K562 (cell line): Measurements from ENCODE around the gene BEX3. TPM values are rescaled to one million over a fixed set of nuclear protein-coding genes. Genes with fewer than 3 reads are reported as not detected.

Experiments used
- ATAC-seq: fragments of 200-7000 bp; cut with Tn5 transposase; 3 replicates; pipeline ENCODE4 v1.9.1; 2020; ENCODE audit warnings: moderate library complexity
- BruUV-seq: library from RNA; stranded (reverse); fragments of 400-500 nt; replicated peaks from 2 replicates; lab custom pipeline; 2021; lab: Mats Ljungman, UMichigan
- CTCF ChIA-PET: fragments of 300-600 bp; formaldehyde crosslinking; extraction: SDS; loops from one replicate; lab custom pipeline; 2021; ENCODE audit warnings: low intra/inter-chr PET ratio; lab: Yijun Ruan, JAX
- POLR2A ChIA-PET: fragments of 300-600, 350-650 bp; sonication (Branson Sonifier 250); formaldehyde crosslinking; extraction: SDS; loops from one replicate; lab custom pipeline; 2021; ENCODE audit warnings: antibody characterized with exemption, inconsistent platforms; lab: Yijun Ruan, JAX
- DNase-seq, 4 experiments: peaks; one replicate each; pipeline versions ENCODE4 v3.0.0 to v3.0.0-alpha.2; 2011 to 2018; ENCODE audit warnings: low spot score in 3 of 4, mixed read lengths in 3 of 4; ENCODE audit errors: extremely low read depth in 1 of 4
- FAIRE-seq: peaks from 2 replicates; lab custom pipeline; 2011; peaks lifted over from hg19 to GRCh38; lab: Jason Lieb, UNC
- H2AFZ ChIP-seq: 2 replicates; pipeline ENCODE4 v1.6.0; 2011; ENCODE audit warnings: low read depth, low read length, control low read depth, inconsistent platforms
- H3K27ac ChIP-seq: fragments of 200-600 bp; 3 replicates; pipeline ENCODE4 v1.8.0; 2011; ENCODE audit warnings: low read depth, mild to moderate bottlenecking, control low read depth, inconsistent platforms, low read length, moderate library complexity, mixed read lengths; ENCODE audit errors: extremely low read depth
- H3K27me3 ChIP-seq, 2 experiments: fragments of 300-600 bp in 1 of 2; 2 replicates in 1 of 2; 3 replicates in 1 of 2; pipeline versions ENCODE4 v1.6.0 to v1.8.0; 2011; ENCODE audit warnings: inconsistent platforms in 2 of 2, low read length in 2 of 2, mild to moderate bottlenecking in 1 of 2, mixed read lengths in 1 of 2, moderate library complexity in 1 of 2; ENCODE audit not compliant: control insufficient read depth in 2 of 2, insufficient read depth in 2 of 2
- H3K36me3 ChIP-seq: fragments of 300-600 bp; 3 replicates; pipeline ENCODE4 v1.8.0; 2011; ENCODE audit warnings: mild to moderate bottlenecking, low read length, inconsistent platforms; ENCODE audit not compliant: control insufficient read depth, insufficient read depth
- H3K4me1 ChIP-seq, 2 experiments: fragments of 200-600 bp in 1 of 2; replicated peaks in 1 of 2; 2 replicates in 1 of 2; 3 replicates in 1 of 2; pipeline versions ENCODE4 v1.5.1 to v1.8.0; 2011; ENCODE audit warnings: inconsistent platforms in 2 of 2, low read length in 2 of 2, mild to moderate bottlenecking in 1 of 2, mixed read lengths in 1 of 2, moderate library complexity in 1 of 2; ENCODE audit not compliant: control insufficient read depth in 2 of 2, insufficient read depth in 2 of 2
- H3K4me2 ChIP-seq: 2 replicates; pipeline ENCODE4 v1.6.1; 2011; ENCODE audit warnings: low read length, control low read depth, inconsistent platforms, mixed read lengths; ENCODE audit not compliant: insufficient read depth
- H3K4me3 ChIP-seq: fragments of 200-600 bp; sonication (generic), shearing (Covaris generic); 2 replicates; pipeline ENCODE4 v1.5.1; 2016; ENCODE audit warnings: control low read depth, inconsistent platforms
- H3K79me2 ChIP-seq: fragments of 200-600 bp; 3 replicates; pipeline ENCODE4 v1.8.0; 2011; ENCODE audit warnings: low read length, inconsistent platforms; ENCODE audit not compliant: control insufficient read depth, insufficient read depth
- H3K9ac ChIP-seq, 2 experiments: 2 replicates each; pipeline versions ENCODE4 v1.6.0 to v1.6.1; 2011; ENCODE audit warnings: low read depth in 2 of 2, low read length in 2 of 2, control low read depth in 1 of 2, inconsistent platforms in 1 of 2, mild to moderate bottlenecking in 1 of 2, mixed read lengths in 1 of 2; ENCODE audit not compliant: insufficient read depth in 1 of 2
- H3K9me1 ChIP-seq: one replicate; pipeline ENCODE4 v1.6.0; 2011; ENCODE audit warnings: inconsistent platforms, mild to moderate bottlenecking, low read length, moderate library complexity; ENCODE audit not compliant: control insufficient read depth, insufficient read depth
- H3K9me3 ChIP-seq: replicated peaks from 2 replicates; pipeline ENCODE4 v1.5.1; 2011; ENCODE audit warnings: low read depth, low read length, inconsistent platforms; ENCODE audit not compliant: control insufficient read depth, insufficient read depth
- H4K20me1 ChIP-seq: replicated peaks from 2 replicates; pipeline ENCODE4 v1.6.1; 2011; ENCODE audit warnings: low read length, inconsistent platforms, mixed read lengths; ENCODE audit not compliant: control insufficient read depth, insufficient read depth
- FOXP1 ChIP-seq: sonication (generic); formaldehyde crosslinking; IDR thresholded peaks from 2 replicates; pipeline ENCODE4 v1.8.0; 2022; ENCODE audit warnings: mild to moderate bottlenecking, missing genetic modification reagents
- HDAC6 ChIP-seq: IDR thresholded peaks from 2 replicates; pipeline ENCODE4 v1.6.1; 2012; ENCODE audit warnings: low read depth, mild to moderate bottlenecking, control low read depth, inconsistent platforms, low read length, moderate library complexity
- POLR2AphosphoS5 ChIP-seq: IDR thresholded peaks from 2 replicates; pipeline ENCODE4 v1.6.1; 2011; ENCODE audit warnings: mild to moderate bottlenecking, low read depth, low read length, moderate library complexity; ENCODE audit not compliant: control insufficient read depth, insufficient read depth
- POLR3A ChIP-seq: IDR thresholded peaks from 2 replicates; pipeline ENCODE4 v1.6.1; 2011; ENCODE audit warnings: borderline replicate concordance, mild to moderate bottlenecking, moderate library complexity; ENCODE audit not compliant: insufficient read length, insufficient read depth; ENCODE audit errors: extremely low read depth
- POU5F1 ChIP-seq: fragments of 150-350 bp; IDR thresholded peaks from 2 replicates; pipeline ENCODE4 v1.6.1; 2014; ENCODE audit warnings: borderline replicate concordance, low read length, low read depth, mild to moderate bottlenecking; ENCODE audit not compliant: partially characterized antibody
- PRPF4 ChIP-seq: fragments of 200-400 bp; formaldehyde crosslinking; IDR thresholded peaks from one replicate; pipeline ENCODE4 v1.6.1; 2017; ENCODE audit warnings: low read length, low read depth, mild to moderate bottlenecking; ENCODE audit not compliant: insufficient read depth, poor library complexity, severe bottlenecking
- PTRF ChIP-seq: fragments of 450-650 bp; IDR thresholded peaks from 2 replicates; pipeline ENCODE4 v1.6.1; 2016; ENCODE audit warnings: mild to moderate bottlenecking, missing genetic modification characterization, missing compliant biosample characterization
- RFX1 ChIP-seq: fragments of 450-650 bp; IDR thresholded peaks from 2 replicates; pipeline ENCODE4 v1.6.1; 2016; ENCODE audit warnings: mild to moderate bottlenecking, moderate library complexity
- RHOXF2B ChIP-seq: fragments of 250-450 bp; sonication (Bioruptor Pico); conservative IDR thresholded peaks from 2 replicates; pipeline ENCODE4 v1.5.1; 2021
- SMAD3 ChIP-seq: fragments of 450-650 bp; formaldehyde crosslinking; conservative IDR thresholded peaks from 2 replicates; pipeline ENCODE4 v1.4.0; 2020; ENCODE audit warnings: mild to moderate bottlenecking
- SMAD4 ChIP-seq: fragments of 250-450 bp; sonication (Bioruptor Pico); conservative IDR thresholded peaks from 2 replicates; pipeline ENCODE4 v1.8.0; 2021; ENCODE audit warnings: inconsistent platforms, mild to moderate bottlenecking, moderate library complexity
- SMARCE1 ChIP-seq: fragments of 450-650 bp; IDR thresholded peaks from 2 replicates; pipeline ENCODE4 v1.7.1; 2016; ENCODE audit warnings: mild to moderate bottlenecking
- TFAP4 ChIP-seq: sonication (generic); formaldehyde crosslinking; IDR thresholded peaks from 2 replicates; pipeline ENCODE4 v1.8.0; 2022; ENCODE audit warnings: missing genetic modification reagents, mild to moderate bottlenecking, moderate library complexity, borderline replicate concordance
- ZFP30 ChIP-seq: fragments of 250-450 bp; sonication (Bioruptor Pico); IDR thresholded peaks from 2 replicates; pipeline ENCODE4 v1.8.0; 2022; ENCODE audit warnings: moderate library complexity, mild to moderate bottlenecking, inconsistent platforms, borderline replicate concordance
- ZFP36 ChIP-seq: fragments of 150-350 bp; IDR thresholded peaks from 2 replicates; pipeline ENCODE4 v1.6.1; 2018; ENCODE audit warnings: low read length, low read depth; ENCODE audit not compliant: partially characterized antibody
- ZNF24 ChIP-seq: fragments of 450-650 bp; IDR thresholded peaks from 2 replicates; pipeline ENCODE4 v1.6.1; 2016
- ZNF436 ChIP-seq: fragments of 250-450, 450-650 bp; sonication (Bioruptor Pico); formaldehyde crosslinking; IDR thresholded peaks from 2 replicates; pipeline ENCODE4 v1.7.0; 2020; ENCODE audit warnings: mild to moderate bottlenecking
- WGBS: fragments of 100-300 bp; shearing (Covaris generic); methylation state at CpG from one replicate; pipeline ENCODE4 v1.1.6; 2016; ENCODE audit warnings: low coverage, mixed read lengths; ENCODE audit not compliant: insufficient coverage; ENCODE audit errors: missing lambda C conversion rate; 5-methylcytosine and 5-hydroxymethylcytosine counted together
- in situ Hi-C: fragments of 300-500 bp; cut with MboI; formaldehyde crosslinking; loops from 4 replicates; pipeline ENCODE4 v1.15.0; 2018; ENCODE audit warnings: inconsistent platforms, mixed read lengths
- intact Hi-C: fragments of 100-400 bp; cut with micrococcal nuclease; formaldehyde crosslinking; loops from 2 replicates; pipeline ENCODE4 v1.14.2; 2022
- polyA plus RNA-seq, 8 experiments: library from polyadenylated mRNA; depleted of rRNA in 4 of 8; stranded (reverse) in 5 of 8; unstranded in 3 of 8; fragments of >200 nt; fragmentation: Nextera tagmentation in 2 of 8; fragmentation: Illumina TruSeq in 1 of 8; extraction: Ambion mirVana in 2 of 8; extraction: Trizol in 1 of 8; gene quantifications; 2 replicates each; pipeline versions ENCODE4 v1.2.1 to v1.2.3, GENCODE V29; 2011 to 2014; ENCODE audit warnings: inconsistent platforms in 1 of 8, missing spikeins in 1 of 8
- total RNA-seq, 7 experiments: library from RNA; depleted of rRNA in 6 of 7; stranded (reverse); fragments of >200 nt in 6 of 7; fragmentation: Illumina TruSeq in 2 of 7; extraction: Trizol in 2 of 7; gene quantifications; 2 replicates each; pipeline versions ENCODE4 v1.2.1 to v1.2.3, GENCODE V29; 2011 to 2021; ENCODE audit warnings: low replicate concordance in 1 of 7
- TF ChIP-seq, protein P1 (sequence below): fragments of 150-350 bp; IDR thresholded peaks from 2 replicates; pipeline ENCODE4 v1.6.1; 2014; ENCODE audit warnings: low read depth, mild to moderate bottlenecking, low read length, borderline replicate concordance

The BEX3 gene
- total and polyA plus RNA-seq, 9 of the 15 experiments (the other 6 are each of a cell fraction or from before 2014, with no cell fraction given), result 0.21 to 0.47 TPM; not detected in 7

GRCh38 chrX:103417370-103417769, 41.0 kb downstream of the BEX3 start:
- POLR2A ChIA-PET, result no interaction called here
- no peak overlapping the region for H2AFZ ChIP-seq
- 82% methylated on average over 1 of the region's 1 CpG for WGBS
- TF ChIP-seq SMAD4 (no peak), POU5F1 (no peak), RHOXF2B (no peak), HDAC6 (no peak), POLR2AphosphoS5 (no peak), ZNF24 (no peak), PRPF4 (no peak), RFX1 (no peak), SMARCE1 (no peak), PTRF (tag) (no peak), ZFP36 (no peak), TFAP4 (CRISPR knock-in tag) (no peak), FOXP1 (CRISPR knock-in tag) (no peak), SMAD3 (CRISPR knock-in tag) (no peak), POLR3A (no peak), ZFP30 (no peak), ZNF436 (CRISPR knock-in tag) (no peak)
- TF ChIP-seq, protein P1, sequence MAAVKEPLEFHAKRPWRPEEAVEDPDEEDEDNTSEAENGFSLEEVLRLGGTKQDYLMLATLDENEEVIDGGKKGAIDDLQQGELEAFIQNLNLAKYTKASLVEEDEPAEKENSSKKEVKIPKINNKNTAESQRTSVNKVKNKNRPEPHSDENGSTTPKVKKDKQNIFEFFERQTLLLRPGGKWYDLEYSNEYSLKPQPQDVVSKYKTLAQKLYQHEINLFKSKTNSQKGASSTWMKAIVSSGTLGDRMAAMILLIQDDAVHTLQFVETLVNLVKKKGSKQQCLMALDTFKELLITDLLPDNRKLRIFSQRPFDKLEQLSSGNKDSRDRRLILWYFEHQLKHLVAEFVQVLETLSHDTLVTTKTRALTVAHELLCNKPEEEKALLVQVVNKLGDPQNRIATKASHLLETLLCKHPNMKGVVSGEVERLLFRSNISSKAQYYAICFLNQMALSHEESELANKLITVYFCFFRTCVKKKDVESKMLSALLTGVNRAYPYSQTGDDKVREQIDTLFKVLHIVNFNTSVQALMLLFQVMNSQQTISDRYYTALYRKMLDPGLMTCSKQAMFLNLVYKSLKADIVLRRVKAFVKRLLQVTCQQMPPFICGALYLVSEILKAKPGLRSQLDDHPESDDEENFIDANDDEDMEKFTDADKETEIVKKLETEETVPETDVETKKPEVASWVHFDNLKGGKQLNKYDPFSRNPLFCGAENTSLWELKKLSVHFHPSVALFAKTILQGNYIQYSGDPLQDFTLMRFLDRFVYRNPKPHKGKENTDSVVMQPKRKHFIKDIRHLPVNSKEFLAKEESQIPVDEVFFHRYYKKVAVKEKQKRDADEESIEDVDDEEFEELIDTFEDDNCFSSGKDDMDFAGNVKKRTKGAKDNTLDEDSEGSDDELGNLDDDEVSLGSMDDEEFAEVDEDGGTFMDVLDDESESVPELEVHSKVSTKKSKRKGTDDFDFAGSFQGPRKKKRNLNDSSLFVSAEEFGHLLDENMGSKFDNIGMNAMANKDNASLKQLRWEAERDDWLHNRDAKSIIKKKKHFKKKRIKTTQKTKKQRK, result no peak

More at GRCh38 chrX:103417370-103417769, 41.0 kb downstream of the BEX3 start:
- Histone ChIP-seq H4K20me1 (no peaks in the 10 kb centered on the region), H3K9me1 (no peaks in the 10 kb centered on the region), H3K36me3 (no peaks in the 10 kb centered on the region), H3K27ac (no peak overlapping the region), H3K4me2 (no peak overlapping the region), H3K9ac (no peak overlapping the region), H3K4me3 (no peak overlapping the region), H3K4me1 (no peaks in the 10 kb centered on the region), H3K27me3 (no peaks in the 10 kb centered on the region), H3K79me2 (no peaks in the 10 kb centered on the region), H3K9me3 (no peaks in the 10 kb centered on the region)
- no TSS peak for BruUV-seq
- no peak for ATAC-seq
- DNase-seq, result no peak
- in situ Hi-C loops, result no loop called here
- intact Hi-C loops, result no loop called here
- CTCF ChIA-PET, result no interaction called here
- FAIRE-seq, result no peak
